Nasal cavity respiratory epithelium epithelial cell of viscerocranial mucosa (primary cell): Measurements from ENCODE around the gene LIPN. TPM values are rescaled to one million over a fixed set of nuclear protein-coding genes. Genes with fewer than 3 reads are reported as not detected.

Source experiments
- total RNA-seq: library from RNA; depleted of rRNA; stranded (reverse); fragments of >200 nt; gene quantifications from 2 replicates; pipeline ENCODE4 v1.2.3, GENCODE V29; 2014

Gene LIPN
- total RNA-seq: 5.8 TPM in 1 of 2 replicates, not detected in the other

GRCh38 chr10:88759366-88760101 is at the start of gene LIPN:
Gene LIPN, plus strand, starts transcription at chr10:88760020. Its CDS starts 1,386 bp downstream, at chr10:88761406.

GRCh38 chr10:88802523-88803285 is 42.9 kb downstream of the LIPN start, which contains the start of gene LIPM:
Gene LIPM, plus strand, starts transcription at chr10:88802730. Its CDS starts 167 bp downstream, at chr10:88802897.

Other genes with a start within 250 kb of the LIPN start
- gene RNLS, start 176.7 kb upstream of the LIPN start, total RNA-seq: 7.9 and 14.1 TPM in 2 replicates
- under 0.01 TPM in 1 of 2 replicates, not detected in the other for gene LIPJ, start 173.3 kb upstream of the LIPN start, total RNA-seq
- not detected in 2 replicates for gene LIPF, start 95.6 kb upstream of the LIPN start, total RNA-seq
- 0.21 and 0.68 TPM in 2 replicates for gene LIPK, start 53.8 kb upstream of the LIPN start, total RNA-seq
- gene LIPM, start 42.7 kb downstream of the LIPN start, total RNA-seq: 0.34 TPM in 1 of 2 replicates, not detected in the other
- 11.0 and 14.7 TPM in 2 replicates for gene ANKRD22, start 91.8 kb downstream of the LIPN start, total RNA-seq
- 4.0 and 5.1 TPM in 2 replicates for gene STAMBPL1, start 120.2 kb downstream of the LIPN start, total RNA-seq
- 5.8 and 20.6 TPM in 2 replicates for gene ACTA2, start 192.8 kb downstream of the LIPN start, total RNA-seq
- gene FAS, start 230.8 kb downstream of the LIPN start, total RNA-seq: 41.4 and 93.3 TPM in 2 replicates